Sigmoid colon (tissue), 7 donors: ENCODE results near the gene TUBGCP6. TPM values are rescaled to one million over a fixed set of nuclear protein-coding genes. Genes with fewer than 3 reads are reported as not detected.
A peak's percentile ranks its signal among the peaks of the same experiment; 100 is the strongest.

Experiments
- DNase-seq: peaks from one replicate; pipeline ENCODE4 v3.0.0-alpha.2; 2019
- H3K27ac ChIP-seq, 4 donors: fragments of 200-600 bp; sonication (generic); one replicate each; pipeline ENCODE4 v1.5.1; 2016 to 2019; ENCODE audit warnings: mild to moderate bottlenecking in 1 of 4
- H3K27me3 ChIP-seq, 3 donors: fragments of 200-600 bp; sonication (generic); one replicate each; pipeline ENCODE4 v1.5.1; 2019; ENCODE audit warnings: mild to moderate bottlenecking in 1 of 3
- H3K36me3 ChIP-seq, 4 donors: fragments of 200-600 bp; sonication (generic); one replicate each; pipeline ENCODE4 v1.5.1; 2016 to 2019
- H3K4me1 ChIP-seq, 4 donors: fragments of 200-600 bp; sonication (generic); one replicate each; pipeline ENCODE4 v1.5.1; 2017 to 2019
- H3K4me3 ChIP-seq, 4 donors: fragments of 200-600 bp; sonication (generic); one replicate each; pipeline ENCODE4 v1.5.1; 2017 to 2019; ENCODE audit warnings: mild to moderate bottlenecking in 2 of 4, moderate library complexity in 1 of 4
- H3K9me3 ChIP-seq, 4 donors: fragments of 200-600 bp in 3 of 4; sonication (generic) in 3 of 4; one replicate each; pipeline versions ENCODE4 v1.5.1 to v1.6.1; 2013 to 2019
- CTCF ChIP-seq, 4 experiments: fragments of 450-650 bp in 3 of 4; fragments of 200-600 bp in 1 of 4; IDR thresholded peaks; one replicate each; pipeline ENCODE4 v1.5.1; 2016 to 2019; ENCODE audit warnings: antibody characterized with exemption in 4 of 4, mild to moderate bottlenecking in 3 of 4, moderate library complexity in 2 of 4
- EP300 ChIP-seq, 4 donors: sonication (generic); formaldehyde crosslinking; IDR thresholded peaks; one replicate each; pipeline ENCODE4 v1.6.1; 2017; ENCODE audit warnings: antibody characterized with exemption in 4 of 4
- POLR2A ChIP-seq, 2 donors: fragments of 450-650 bp; IDR thresholded peaks; one replicate each; pipeline ENCODE4 v1.6.1; 2016; ENCODE audit warnings: antibody characterized with exemption in 2 of 2, mild to moderate bottlenecking in 2 of 2, moderate library complexity in 2 of 2
- POLR2AphosphoS5 ChIP-seq, 4 donors: sonication (generic); formaldehyde crosslinking; IDR thresholded peaks; one replicate each; pipeline ENCODE4 v1.6.1; 2017; ENCODE audit warnings: antibody characterized with exemption in 4 of 4
- WGBS, 2 donors: extraction: QIAGEN DNeasy Blood & Tissue Kit; methylation state at CpG; one replicate each; pipeline ENCODE4 v1.1.7; 2013; 5-methylcytosine and 5-hydroxymethylcytosine counted together
- intact Hi-C: fragments of 100-400 bp; cut with DNase I; formaldehyde crosslinking; loops from one replicate; pipeline ENCODE4 v1.15.1; 2023
- polyA plus RNA-seq, 3 donors: library from polyadenylated mRNA; stranded (reverse); fragments of 200-250 nt; gene quantifications; one replicate each; pipeline ENCODE4 v1.2.3, GENCODE V29; 2013
- total RNA-seq, 4 donors: library from RNA; depleted of rRNA; stranded (reverse); fragments of >200 nt; gene quantifications; one replicate each; pipeline ENCODE4 v1.1.0, GENCODE V29; 2016
- donor health status: healthy with polysubstance abuse.
- donor health status: Bipolar disorder and iron deficiency.
- donor health status: healthy.

Gene TUBGCP6
- total and polyA plus RNA-seq, 7 donors, result 4.6 to 67.0 (median 26.4) TPM

GRCh38 chr22:50224071-50224470 lies 20.8 kb downstream of the TUBGCP6 start:
- Histone ChIP-seq H3K4me1 (peaks cover 0 to 13% (median 8%) of the 10 kb centered on the region in 4 donors), H3K4me3 (no peak overlapping the region), H3K36me3 (peaks cover 55 to 90% (median 70%) of the 10 kb centered on the region in 4 donors), H3K27me3 (no peaks in the 10 kb centered on the region), H3K27ac (no peak overlapping the region), H3K9me3 (no peaks in the 10 kb centered on the region)
- no peak for TF ChIP-seq POLR2AphosphoS5 (IDR thresholded peaks at IDR 0.05)
- no peak for TF ChIP-seq EP300 (IDR thresholded peaks at IDR 0.05)
- no peak for DNase-seq
- WGBS, 2 donors, result 93 to 95% methylated on average over 16 of the region's 16 CpGs
- intact Hi-C loops, result no loop called here

- no peaks in the 10 kb centered on the region for H3K9me3 ChIP-seq
- no peaks in the 10 kb centered on the region for H3K27me3 ChIP-seq
- intact Hi-C loops, result no loop called here
- no peak overlapping the region for H3K4me3 ChIP-seq
- 93 to 95% methylated on average over 8 of the region's 8 CpGs for WGBS, 2 donors
- H3K4me1 ChIP-seq, result peaks cover 0 to 14% (median 8%) of the 10 kb centered on the region in 4 donors
- DNase-seq, result peak; percentile 59
- TF ChIP-seq CTCF (IDR thresholded peaks at IDR 0.05) (no peak), POLR2A (IDR thresholded peaks at IDR 0.05) (no peak), POLR2AphosphoS5 (IDR thresholded peaks at IDR 0.05) (no peak), EP300 (IDR thresholded peaks at IDR 0.05) (no peak)
- H3K36me3 ChIP-seq, result peaks cover 54 to 89% (median 77%) of the 10 kb centered on the region in 4 donors
- no peak overlapping the region for H3K27ac ChIP-seq
Observed at GRCh38 chr22:50222508-50222907, 22.3 kb downstream of the TUBGCP6 start.

GRCh38 chr22:50221410-50222300 lies 23.2 kb downstream of the TUBGCP6 start:
- WGBS, 2 donors, result 95% methylated on average over 19 of the region's 19 CpGs
- Histone ChIP-seq H3K4me1 (peaks cover 0 to 14% (median 8%) of the 10 kb centered on the region in 4 donors), H3K4me3 (no peak overlapping the region), H3K9me3 (no peaks in the 10 kb centered on the region), H3K27me3 (no peaks in the 10 kb centered on the region), H3K36me3 (peaks cover 62 to 92% (median 84%) of the 10 kb centered on the region in 4 donors), H3K27ac (no peak overlapping the region)
- no peak for TF ChIP-seq EP300 (IDR thresholded peaks at IDR 0.05)
- no peak for TF ChIP-seq CTCF (IDR thresholded peaks at IDR 0.05)
- TF ChIP-seq POLR2AphosphoS5 (IDR thresholded peaks at IDR 0.05), result no peak
- no peak for TF ChIP-seq POLR2A (IDR thresholded peaks at IDR 0.05)
- DNase-seq, result peak; percentile 63
- intact Hi-C loops, result no loop called here

GRCh38 chr22:50220603-50221409 lies 24.0 kb downstream of the TUBGCP6 start:
- intact Hi-C loops, result no loop called here
- H3K9me3 ChIP-seq, result no peaks in the 10 kb centered on the region
- H3K27me3 ChIP-seq, result no peaks in the 10 kb centered on the region
- TF ChIP-seq POLR2AphosphoS5 (IDR thresholded peaks at IDR 0.05), result no peak
- no peak for TF ChIP-seq CTCF (IDR thresholded peaks at IDR 0.05)
- TF ChIP-seq EP300 (IDR thresholded peaks at IDR 0.05), result no peak
- peaks cover 67 to 92% (median 84%) of the 10 kb centered on the region in 4 donors for H3K36me3 ChIP-seq
- 97% methylated on average over 45 of the region's 45 CpGs for WGBS, 2 donors
- peak; percentile 68 for DNase-seq
- no peak overlapping the region for H3K27ac ChIP-seq
- peaks cover 0 to 14% (median 8%) of the 10 kb centered on the region in 4 donors for H3K4me1 ChIP-seq
- no peak overlapping the region for H3K4me3 ChIP-seq
